Sigmoid colon (tissue), 4 donors: ENCODE measurements around the gene NFATC1.

ENCODE experiments used
- CTCF ChIP-seq, 4 experiments: fragments of 450-650 bp in 3 of 4; fragments of 200-600 bp in 1 of 4; IDR thresholded peaks; one replicate each; pipeline ENCODE4 v1.5.1; 2016 to 2019; ENCODE audit warnings: antibody characterized with exemption in 4 of 4, mild to moderate bottlenecking in 3 of 4, moderate library complexity in 2 of 4
- POLR2AphosphoS5 ChIP-seq, 4 donors: sonication (generic); formaldehyde crosslinking; IDR thresholded peaks; one replicate each; pipeline ENCODE4 v1.6.1; 2017; ENCODE audit warnings: antibody characterized with exemption in 4 of 4

DNA sequence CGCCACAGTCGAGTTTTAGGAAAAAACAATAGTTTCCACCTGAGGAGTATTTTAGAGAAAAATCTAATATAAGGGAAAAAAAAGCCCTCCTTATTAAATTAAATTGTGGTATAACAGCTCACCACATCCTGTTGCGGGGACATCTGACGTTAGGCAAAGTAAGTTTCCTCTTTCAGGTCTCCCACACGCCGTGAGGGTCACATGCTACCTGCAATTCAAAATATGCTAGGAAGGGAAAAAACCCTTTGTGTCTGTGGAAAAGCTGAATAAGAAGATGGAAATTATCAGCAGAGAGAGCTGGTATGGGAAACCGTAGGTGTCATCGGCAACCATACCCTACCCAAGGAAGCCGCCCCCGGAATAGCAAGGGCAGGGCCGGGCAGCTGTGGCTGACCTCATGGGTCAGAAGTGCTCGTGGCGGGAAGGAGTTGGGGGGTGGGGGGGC is 128.0 kb downstream of the NFATC1 start:
- no peak for TF ChIP-seq POLR2AphosphoS5 (IDR thresholded peaks at IDR 0.05)
- no peak for TF ChIP-seq CTCF (IDR thresholded peaks at IDR 0.05)
